GM23248 (cell line): Measurements from ENCODE around the gene CTPS2. TPM values are rescaled to one million over a fixed set of nuclear protein-coding genes. Genes with fewer than 3 reads are reported as not detected.
"Not testable (repeated sequence)": the region's sequence is repeated elsewhere in the genome, so short reads cannot be mapped to it uniquely, and the experiment has no call there.

Source experiments
- DNase-seq: peaks from one replicate; pipeline ENCODE4 v3.0.0-alpha.2; 2015
- H2AFZ ChIP-seq: fragments of 200-600 bp; sonication (generic); 2 replicates; pipeline ENCODE4 v1.6.1; 2016; ENCODE audit warnings: antibody characterized with exemption
- H3F3A ChIP-seq: fragments of 200-600 bp; sonication (generic); 2 replicates; pipeline ENCODE4 v1.6.1; 2016; ENCODE audit warnings: mild to moderate bottlenecking, antibody characterized with exemption, mixed run types; ENCODE audit not compliant: insufficient read depth
- H3K27ac ChIP-seq: fragments of 200-600 bp; sonication (generic); 2 replicates; pipeline ENCODE4 v1.5.1; 2016; ENCODE audit warnings: mild to moderate bottlenecking
- H3K27me3 ChIP-seq: fragments of 200-600 bp; sonication (generic); replicated peaks from 2 replicates; pipeline ENCODE4 v1.6.1; 2016; ENCODE audit warnings: mild to moderate bottlenecking; ENCODE audit not compliant: insufficient read depth
- H3K36me3 ChIP-seq: fragments of 200-600 bp; sonication (generic); 2 replicates; pipeline ENCODE4 v1.6.1; 2016; ENCODE audit warnings: low read depth, mild to moderate bottlenecking
- H3K4me1 ChIP-seq: fragments of 200-600 bp; sonication (generic); 2 replicates; pipeline ENCODE4 v1.6.1; 2016; ENCODE audit warnings: mild to moderate bottlenecking; ENCODE audit not compliant: insufficient read depth
- H3K4me2 ChIP-seq: fragments of 200-600 bp; sonication (generic); one replicate; pipeline ENCODE4 v1.6.1; 2016; ENCODE audit warnings: mild to moderate bottlenecking; ENCODE audit not compliant: unreplicated experiment
- H3K4me3 ChIP-seq: fragments of 200-600 bp; sonication (generic); 2 replicates; pipeline ENCODE4 v1.5.1; 2016; ENCODE audit warnings: mild to moderate bottlenecking
- H3K79me2 ChIP-seq: fragments of 200-600 bp; sonication (generic); 2 replicates; pipeline ENCODE4 v1.6.1; 2016; ENCODE audit warnings: mild to moderate bottlenecking; ENCODE audit not compliant: insufficient read depth
- H3K9ac ChIP-seq: fragments of 200-600 bp; sonication (generic); 2 replicates; pipeline ENCODE4 v1.6.1; 2016; ENCODE audit warnings: mild to moderate bottlenecking
- H3K9me2 ChIP-seq: fragments of 200-600 bp; sonication (generic); 2 replicates; pipeline ENCODE4 v1.6.1; 2016; ENCODE audit warnings: mixed run types, mild to moderate bottlenecking, moderate library complexity; ENCODE audit not compliant: insufficient read depth
- H3K9me3 ChIP-seq: fragments of 200-600 bp; sonication (generic); one replicate; pipeline ENCODE4 v1.6.1; 2017; ENCODE audit warnings: low read depth
- H4K20me1 ChIP-seq: fragments of 200-600 bp; sonication (generic); 2 replicates; pipeline ENCODE4 v1.6.0; 2016; ENCODE audit not compliant: insufficient read depth
- EZH2 ChIP-seq: fragments of 200-600 bp; sonication (generic); IDR thresholded peaks from 2 replicates; pipeline ENCODE4 v1.6.1; 2018; ENCODE audit warnings: antibody characterized with exemption, mild to moderate bottlenecking; ENCODE audit not compliant: insufficient read depth, poor library complexity, severe bottlenecking
- EZH2phosphoT487 ChIP-seq: fragments of 200-600 bp; sonication (generic); IDR thresholded peaks from 2 replicates; pipeline ENCODE4 v1.6.1; 2018; ENCODE audit warnings: antibody characterized with exemption, moderate library complexity, mild to moderate bottlenecking, low read depth; ENCODE audit not compliant: insufficient read depth
- WGBS, 2 experiments: methylation state at CpG; one replicate each; pipeline ENCODE4 v1.1.6; 2015 to 2017; ENCODE audit warnings: low lambda C conversion rate in 2 of 2, low coverage in 1 of 2; ENCODE audit errors: missing lambda C conversion rate in 2 of 2; 5-methylcytosine and 5-hydroxymethylcytosine counted together
- in situ Hi-C: fragments of 300-500 bp; cut with MboI; formaldehyde crosslinking; loops from 2 replicates; pipeline ENCODE4 v1.15.0; 2020
- polyA plus RNA-seq: library from polyadenylated mRNA; unstranded; fragments of >200 nt; fragmentation: Nextera tagmentation; extraction: Ambion mirVana; gene quantifications from 2 replicates; pipeline ENCODE4 v1.2.1, GENCODE V29; 2016
- total RNA-seq: library from RNA; depleted of rRNA; stranded (reverse); fragments of >200 nt; shearing (Covaris generic); gene quantifications from 2 replicates; pipeline ENCODE4 v1.2.3, GENCODE V29; 2014

CTPS2 gene
- total and polyA plus RNA-seq, 2 experiments from 2014 or later = 4.4 to 5.8 TPM

DNA sequence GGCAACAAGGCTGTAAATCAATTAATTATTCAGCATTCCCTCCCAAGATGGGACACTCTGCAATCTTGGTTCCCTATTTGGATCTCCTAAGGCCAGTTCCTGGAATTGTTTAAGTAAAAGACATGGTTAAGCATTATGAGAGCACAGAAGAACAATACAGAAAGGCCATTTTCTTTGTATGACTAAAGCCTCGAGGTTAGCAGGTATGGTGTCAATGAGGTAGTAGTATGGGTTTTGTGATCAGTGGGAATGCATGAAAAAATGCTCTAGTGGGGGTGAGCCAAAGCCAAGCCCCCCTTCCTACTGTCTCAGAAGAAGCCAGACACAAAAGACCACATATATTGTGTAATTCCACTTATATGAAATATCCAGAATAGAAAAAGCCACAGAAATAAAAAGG is 124.2 kb downstream of the CTPS2 start:
- in situ Hi-C loops = no loop called here
- Histone ChIP-seq H3K27ac (no peak overlapping the region), H4K20me1 (no peaks in the 10 kb centered on the region), H3F3A (no peaks in the 10 kb centered on the region; the same call in 1 of the 2 replicates), H3K27me3 (no peaks in the 10 kb centered on the region), H3K4me3 (no peak overlapping the region), H3K79me2 (no peaks in the 10 kb centered on the region), H3K4me1 (peaks cover 5% of the 10 kb centered on the region; the same call in 1 of the 2 replicates), H2AFZ (no peak overlapping the region), H3K36me3 (no peaks in the 10 kb centered on the region), H3K9ac (no peak overlapping the region), H3K9me3 (no peaks in the 10 kb centered on the region), H3K9me2 (no peaks in the 10 kb centered on the region), H3K4me2 (no peak overlapping the region)
- 80 to 100% methylated on average over 1 of the region's 1 CpG for WGBS, 2 experiments
- no peak for TF ChIP-seq EZH2phosphoT487
- no peak for TF ChIP-seq EZH2
- DNase-seq = no peak

- TF ChIP-seq EZH2phosphoT487 (no peak), EZH2 (no peak)
- Histone ChIP-seq H3K36me3 (no peaks in the 10 kb centered on the region), H3K9me3 (no peaks in the 10 kb centered on the region), H4K20me1 (no peaks in the 10 kb centered on the region), H3K4me2 (no peak overlapping the region), H3K79me2 (no peaks in the 10 kb centered on the region), H3K9ac (no peak overlapping the region), H3K4me1 (peaks cover 5% of the 10 kb centered on the region; the same call in 1 of the 2 replicates), H2AFZ (no peak overlapping the region), H3K4me3 (no peak overlapping the region), H3K27me3 (no peaks in the 10 kb centered on the region), H3F3A (no peaks in the 10 kb centered on the region; the same call in 1 of the 2 replicates), H3K9me2 (no peaks in the 10 kb centered on the region), H3K27ac (no peak overlapping the region)
- in situ Hi-C loops = no loop called here
- WGBS, 2 experiments = 75 to 76% methylated on average over 4 of the region's 4 CpGs
- peak; percentile 34 for DNase-seq
These were observed 124.6 kb downstream of the CTPS2 start for GRCh38 chrX:16587836-16588235.

GRCh38 chrX:16586377-16587112 is 125.9 kb downstream of the CTPS2 start:
- Histone ChIP-seq H3K36me3 (no peaks in the 10 kb centered on the region), H2AFZ (no peak overlapping the region), H3K27ac (no peak overlapping the region), H4K20me1 (no peaks in the 10 kb centered on the region), H3F3A (no peaks in the 10 kb centered on the region; the same call in 1 of the 2 replicates), H3K4me3 (no peak overlapping the region), H3K4me2 (no peak overlapping the region), H3K4me1 (peaks cover 5% of the 10 kb centered on the region; the same call in 1 of the 2 replicates), H3K27me3 (no peaks in the 10 kb centered on the region), H3K9ac (no peak overlapping the region), H3K9me3 (no peaks in the 10 kb centered on the region), H3K9me2 (no peaks in the 10 kb centered on the region), H3K79me2 (no peaks in the 10 kb centered on the region)
- no peak for DNase-seq
- whole genome bisulfite sequencing, 2 experiments = 96 to 99% methylated on average over 6 of the region's 6 CpGs
- in situ Hi-C loops = no loop called here
- TF ChIP-seq EZH2phosphoT487 (no peak), EZH2 (no peak)

- no peaks in the 10 kb centered on the region; the same call in 1 of the 2 replicates for H3F3A ChIP-seq
- no peaks in the 10 kb centered on the region for H3K79me2 ChIP-seq
- H3K4me1 ChIP-seq = peaks cover 5% of the 10 kb centered on the region; the same call in 1 of the 2 replicates
- H2AFZ ChIP-seq = no peak overlapping the region
- H4K20me1 ChIP-seq = no peaks in the 10 kb centered on the region
- no peak overlapping the region for H3K4me2 ChIP-seq
- no peak for DNase-seq
- no peaks in the 10 kb centered on the region for H3K9me3 ChIP-seq
- no peaks in the 10 kb centered on the region for H3K27me3 ChIP-seq
- H3K9me2 ChIP-seq = no peaks in the 10 kb centered on the region
- no peak overlapping the region for H3K4me3 ChIP-seq
- 72 to 76% methylated on average over 7 of the region's 7 CpGs for WGBS, 2 experiments
- H3K9ac ChIP-seq = no peak overlapping the region
- in situ Hi-C loops = no loop called here
- no peak overlapping the region for H3K27ac ChIP-seq
- TF ChIP-seq EZH2phosphoT487 (no peak), EZH2 (no peak)
- H3K36me3 ChIP-seq = no peaks in the 10 kb centered on the region
These were observed 126.7 kb downstream of the CTPS2 start for GRCh38 chrX:16585486-16586376.

DNA sequence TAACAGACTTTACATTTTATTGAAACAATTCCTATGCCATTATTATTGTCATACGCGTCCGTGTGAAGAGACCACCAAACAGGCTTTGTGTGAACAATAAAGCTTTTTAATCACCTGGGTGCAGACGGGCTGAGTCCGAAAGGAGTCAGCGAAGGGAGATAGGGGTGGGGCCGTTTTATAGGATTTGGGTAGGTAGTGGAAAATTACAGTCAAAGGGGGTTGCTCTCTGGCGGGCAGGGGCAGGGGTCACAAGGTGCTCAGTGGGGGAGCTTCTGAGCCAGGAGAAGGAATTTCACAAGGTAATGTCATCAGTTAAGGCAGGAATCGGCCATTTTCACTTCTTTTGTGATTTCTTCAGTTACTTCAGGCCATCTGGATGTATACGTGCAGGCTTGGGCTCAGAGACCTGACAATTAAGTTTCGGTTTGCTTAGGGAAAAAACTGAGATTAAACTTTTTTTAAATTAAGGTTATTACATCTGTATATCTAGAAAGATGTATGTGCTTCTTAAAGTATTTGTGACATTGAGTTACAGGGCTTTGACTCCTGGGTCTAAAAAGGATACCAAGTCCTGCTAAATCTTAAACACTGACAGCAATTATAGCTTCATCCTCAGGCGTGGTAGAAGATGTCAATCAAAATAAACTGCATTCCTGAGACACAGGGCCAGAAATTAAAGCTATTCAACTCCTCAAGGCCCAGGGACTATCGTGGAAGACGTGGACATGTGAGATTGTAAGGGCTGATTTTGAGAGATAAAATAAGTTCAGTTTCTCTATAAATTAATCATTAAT is 132.3 kb downstream of the CTPS2 start:
- H2AFZ ChIP-seq, H3K27me3 ChIP-seq, H3K27ac ChIP-seq, H3K9me3 ChIP-seq, H3K4me3 ChIP-seq, H3K4me2 ChIP-seq, H3K4me1 ChIP-seq, H3K36me3 ChIP-seq, H3K79me2 ChIP-seq, H4K20me1 ChIP-seq, DNase-seq, in situ Hi-C loops, H3K9ac ChIP-seq, H3K9me2 ChIP-seq, H3F3A ChIP-seq: not testable (repeated sequence)
- WGBS, 2 experiments = 83 to 88% methylated on average over 14 of the region's 14 CpGs
